Kidney tubule cell (primary cell): ENCODE measurements around the gene SEMG1.

Experiments
- DNase-seq: peaks from one replicate; pipeline ENCODE4 v3.0.0-alpha.2; 2018; ENCODE audit warnings: low spot score

Gene SEMG1, protein sequence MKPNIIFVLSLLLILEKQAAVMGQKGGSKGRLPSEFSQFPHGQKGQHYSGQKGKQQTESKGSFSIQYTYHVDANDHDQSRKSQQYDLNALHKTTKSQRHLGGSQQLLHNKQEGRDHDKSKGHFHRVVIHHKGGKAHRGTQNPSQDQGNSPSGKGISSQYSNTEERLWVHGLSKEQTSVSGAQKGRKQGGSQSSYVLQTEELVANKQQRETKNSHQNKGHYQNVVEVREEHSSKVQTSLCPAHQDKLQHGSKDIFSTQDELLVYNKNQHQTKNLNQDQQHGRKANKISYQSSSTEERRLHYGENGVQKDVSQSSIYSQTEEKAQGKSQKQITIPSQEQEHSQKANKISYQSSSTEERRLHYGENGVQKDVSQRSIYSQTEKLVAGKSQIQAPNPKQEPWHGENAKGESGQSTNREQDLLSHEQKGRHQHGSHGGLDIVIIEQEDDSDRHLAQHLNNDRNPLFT

GRCh38 chr20:45206725-45207124 lies at the start of gene SEMG1:
TSS of gene SEMG1 (plus strand) at chr20:45207033. CDS start at chr20:45207054, 21 bp downstream.
- no peak for DNase-seq

DNA sequence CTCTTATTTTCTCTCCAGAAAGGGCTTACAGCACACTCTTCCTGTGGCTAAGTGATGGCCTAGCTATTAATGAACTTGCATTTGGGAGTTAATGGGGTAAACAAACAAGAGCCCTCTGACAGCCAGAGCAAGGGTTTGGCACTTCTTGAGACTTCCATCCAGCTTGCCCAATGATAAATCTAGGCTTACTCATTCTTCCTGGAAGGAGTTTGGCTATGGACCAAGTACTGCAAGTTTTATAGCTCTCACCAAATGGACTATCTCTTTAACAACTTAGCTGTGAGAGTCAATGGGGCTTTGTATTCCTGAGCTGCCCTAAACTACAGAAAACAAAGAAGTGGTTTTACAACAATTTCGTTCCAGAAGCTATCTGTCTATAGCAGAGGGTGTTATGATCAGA lies 48.9 kb upstream of the SEMG1 start:
- peak; percentile 69 for DNase-seq

- no peak for DNase-seq
These were observed 43.6 kb upstream of the SEMG1 start for GRCh38 chr20:45163083-45163803.

DNA sequence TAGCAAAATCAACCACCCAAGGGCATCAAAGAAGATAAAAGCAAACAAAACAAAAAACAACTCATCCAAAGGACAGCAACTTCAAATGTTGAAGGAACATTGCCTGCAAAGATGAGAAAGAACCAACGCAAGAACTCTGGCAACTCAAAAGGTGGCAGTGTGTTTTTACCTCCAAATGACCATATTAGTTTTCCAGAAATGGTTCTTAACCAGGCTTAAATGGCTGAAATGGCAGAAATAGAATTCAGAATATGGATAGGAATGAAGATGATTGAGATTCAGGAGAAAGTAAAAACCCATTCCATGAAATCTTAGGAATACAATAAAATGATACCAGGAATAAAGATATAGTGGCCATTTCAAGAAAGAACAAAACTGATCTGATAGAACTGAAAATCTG lies 41.9 kb upstream of the SEMG1 start:
- DNase-seq, result no peak

- DNase-seq, result peak; percentile 6
These were observed 33.3 kb upstream of the SEMG1 start for GRCh38 chr20:45173522-45173921.

GRCh38 chr20:45174434-45175364 lies 32.1 kb upstream of the SEMG1 start, which contains the start of gene PI3:
TSS of gene PI3 (plus strand) at chr20:45174902. CDS start at chr20:45174923, 21 bp downstream.
- peak; percentile 83 for DNase-seq

DNA sequence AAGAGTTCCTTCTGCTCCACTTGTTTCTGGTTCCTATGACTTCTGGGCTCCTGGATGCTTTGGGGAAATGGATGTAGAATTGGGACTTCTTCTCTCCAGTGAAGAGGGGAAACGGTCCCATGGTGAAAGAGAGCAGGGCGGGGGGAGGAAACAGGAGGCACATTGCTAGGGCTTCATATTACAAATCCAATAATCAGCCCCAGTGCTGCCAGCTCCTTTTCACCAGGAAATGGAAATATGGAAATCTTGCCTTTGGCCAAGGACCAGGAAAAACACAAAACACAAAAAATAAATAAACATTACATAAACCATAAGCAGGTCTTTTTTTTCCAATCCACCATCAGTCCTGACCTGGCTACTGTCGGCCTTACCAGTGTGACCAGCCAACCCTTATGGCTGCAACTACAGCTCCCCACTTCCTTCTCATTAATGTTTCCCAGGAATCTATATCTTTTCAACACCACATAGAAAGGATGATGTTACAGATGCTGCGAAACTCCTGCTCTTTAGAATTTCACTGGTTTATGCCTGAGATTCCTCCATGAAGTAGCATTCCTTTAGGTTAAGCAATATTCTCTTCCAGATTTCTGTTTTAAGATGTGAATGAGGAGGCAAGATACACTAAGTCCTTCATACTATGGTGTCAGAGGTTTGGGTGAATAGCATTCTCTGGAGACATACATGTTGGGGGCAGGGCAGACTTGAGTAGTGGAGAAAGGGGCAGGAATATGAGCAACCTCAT lies 30.1 kb upstream of the SEMG1 start:
- no peak for DNase-seq

GRCh38 chr20:45179166-45179565 lies 27.7 kb upstream of the SEMG1 start:
- no peak for DNase-seq

- no peak for DNase-seq
These were observed 25.2 kb upstream of the SEMG1 start for GRCh38 chr20:45181639-45182038.

- DNase-seq, result peak; percentile 37
These were observed 23.7 kb upstream of the SEMG1 start for GRCh38 chr20:45183084-45183483.

- DNase-seq, result no peak
These were observed 19.1 kb upstream of the SEMG1 start for GRCh38 chr20:45187693-45188092.

GRCh38 chr20:45189067-45189609 lies 17.7 kb upstream of the SEMG1 start:
- no peak for DNase-seq

GRCh38 chr20:45189861-45190260 lies 17.0 kb upstream of the SEMG1 start:
- DNase-seq, result no peak

DNA sequence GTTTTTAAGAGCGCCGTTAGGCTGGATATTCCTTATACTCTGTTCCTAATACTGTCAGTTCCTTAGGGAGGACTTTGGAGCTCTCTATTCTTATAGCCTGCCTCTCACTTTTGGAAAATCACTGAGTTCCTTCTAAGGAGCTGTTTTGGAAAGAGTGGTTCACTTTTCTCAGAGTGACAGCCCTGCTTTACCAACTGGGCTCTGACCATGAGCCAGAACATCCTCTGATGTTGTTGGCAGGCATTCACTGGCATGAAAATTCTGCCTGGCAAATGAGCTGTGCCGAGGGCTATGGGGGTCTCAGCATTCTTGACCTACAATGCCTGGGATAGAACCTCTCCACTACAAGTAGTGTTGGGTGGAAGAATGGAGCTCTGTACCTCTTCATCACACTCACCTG lies 14.9 kb upstream of the SEMG1 start:
- no peak for DNase-seq

DNA sequence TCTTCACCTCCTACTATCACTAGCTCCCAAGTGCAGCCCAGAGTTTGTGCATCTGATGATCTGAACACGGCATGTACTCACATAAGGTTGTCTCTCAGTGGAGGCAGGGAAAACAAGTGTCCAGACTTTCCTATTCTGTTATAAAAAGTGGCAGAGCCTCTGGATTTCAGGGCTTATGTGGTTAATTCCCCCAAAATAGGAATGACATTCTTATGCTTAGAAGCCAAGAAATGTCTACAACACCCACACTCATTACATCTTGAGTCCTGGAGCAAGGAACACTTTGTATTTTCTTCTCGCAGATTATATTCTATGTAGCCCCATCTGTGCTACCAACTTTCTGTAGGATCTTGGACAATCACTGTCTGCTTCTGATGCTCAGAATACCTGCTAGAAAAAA lies 13.5 kb upstream of the SEMG1 start:
- DNase-seq, result no peak

DNA sequence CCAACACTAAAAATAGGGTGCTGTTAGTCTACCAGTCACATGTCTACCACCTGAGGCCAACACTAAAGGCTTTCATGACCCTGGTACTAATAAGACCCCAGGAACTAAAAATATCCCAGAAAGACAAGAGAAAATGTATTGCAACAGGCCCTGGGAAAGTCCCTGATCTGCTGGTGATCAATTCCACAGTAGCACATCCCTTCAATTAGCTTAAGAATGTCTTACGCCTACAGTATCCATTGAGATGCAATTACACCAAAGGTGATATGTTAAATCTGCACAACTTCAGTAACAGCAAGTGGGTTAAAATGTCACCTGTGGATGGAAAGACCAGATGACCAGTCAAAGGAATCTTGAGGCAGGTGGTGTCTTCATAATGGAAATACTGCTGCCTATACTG lies 3.1 kb downstream of the SEMG1 start:
- no peak for DNase-seq

- no peak for DNase-seq
These were observed 5.0 kb downstream of the SEMG1 start for GRCh38 chr20:45211569-45212474.

- DNase-seq, result no peak
These were observed 6.0 kb downstream of the SEMG1 start for GRCh38 chr20:45212836-45213235.

- peak; percentile 23 for DNase-seq
These were observed 11.3 kb downstream of the SEMG1 start for GRCh38 chr20:45218124-45218523.

- no peak for DNase-seq
These were observed 11.8 kb downstream of the SEMG1 start for GRCh38 chr20:45218636-45219035.
